Ovary (tissue), 9 donors: Measurements from ENCODE around the gene SMG6. TPM values are rescaled to one million over a fixed set of nuclear protein-coding genes. Genes with fewer than 3 reads are reported as not detected.

Experiments used
- DNase-seq, 5 donors: peaks; one replicate each; pipeline ENCODE4 v3.0.0-alpha.2; 2019 to 2020
- H3K27ac ChIP-seq, 2 donors: fragments of 200-600 bp; one replicate each; pipeline versions ENCODE4 v1.5.1 to v1.8.0; 2019 to 2022
- H3K27me3 ChIP-seq: fragments of 200-600 bp; one replicate; pipeline ENCODE4 v1.8.0; 2022
- H3K36me3 ChIP-seq: fragments of 200-600 bp; sonication (generic); one replicate; pipeline ENCODE4 v1.5.1; 2019
- H3K4me1 ChIP-seq: one replicate; pipeline ENCODE4 v1.8.1; 2013; ENCODE audit warnings: mild to moderate bottlenecking, moderate library complexity; ENCODE audit not compliant: insufficient read depth
- H3K4me3 ChIP-seq: fragments of 200-600 bp; sonication (generic); one replicate; pipeline ENCODE4 v1.5.1; 2017
- H3K9me3 ChIP-seq, 2 donors: fragments of 200-600 bp in 1 of 2; sonication (generic) in 1 of 2; one replicate each; pipeline versions ENCODE4 v1.5.1 to v1.8.1; 2013 to 2019; ENCODE audit warnings: mild to moderate bottlenecking in 1 of 2, moderate library complexity in 1 of 2
- EP300 ChIP-seq: sonication (generic); formaldehyde crosslinking; IDR thresholded peaks from one replicate; pipeline ENCODE4 v1.6.1; 2017; ENCODE audit warnings: antibody characterized with exemption
- POLR2A ChIP-seq: fragments of 450-650 bp; IDR thresholded peaks from one replicate; pipeline ENCODE4 v1.6.1; 2017; ENCODE audit warnings: antibody characterized with exemption, mild to moderate bottlenecking, moderate library complexity
- WGBS, 3 donors: extraction: QIAGEN DNeasy Blood & Tissue Kit in 1 of 3; methylation state at CpG; one replicate each; pipeline versions ENCODE4 v1.1.5 to v1.1.7; 2013 to 2017; 5-methylcytosine and 5-hydroxymethylcytosine counted together
- intact Hi-C, 4 donors: fragments of 100-400 bp; cut with DNase I; formaldehyde crosslinking; loops; one replicate each; pipeline versions ENCODE4 v1.11.0 to v1.15.1; 2022 to 2023
- polyA plus RNA-seq, 2 donors: library from polyadenylated mRNA; stranded (reverse); fragments of 200-250 nt in 1 of 2; fragments of 350-450 nt in 1 of 2; fragmentation: Illumina TruSeq in 1 of 2; extraction: RNeasy Lipid Tissue Mini Kit (QIAGEN cat#74804) in 1 of 2; gene quantifications; one replicate each; pipeline ENCODE4 v1.2.3, GENCODE V29; 2013 to 2014
- total RNA-seq, 7 donors: library from RNA; depleted of rRNA in 2 of 7; stranded (reverse); fragments of >200 nt in 2 of 7; fragmentation: NEBNext Ultra II Directional in 3 of 7; extraction: Animal tissue kit (Norgen Biotek cat#: 25700) in 3 of 7; gene quantifications; one replicate each; pipeline versions ENCODE4 v1.1.0 to v1.2.4, GENCODE V29; 2016 to 2023
- TF ChIP-seq, protein P1 (sequence below), 3 donors: fragments of 450-650 bp in 2 of 3; fragments of 200-600 bp in 1 of 3; IDR thresholded peaks; one replicate each; pipeline versions ENCODE4 v1.5.1 to v1.8.0; 2016 to 2022; ENCODE audit warnings: antibody characterized with exemption in 3 of 3, mild to moderate bottlenecking in 1 of 3
- donor health status: DM: no; HTN: no; CAD: no; lungs with moderate emphysema.
- donor health status: DM: no; HTN: no; CAD: no.
- donor health status: Bipolar disorder and iron deficiency.
- donor health status: DM: yes; HTN: yes; CAD: no.
- donor health status: DM: no; HTN: no; CAD: no.
- donor health status: DM: yes; HTN: yes; CAD: no.

SMG6 gene
- total and polyA plus RNA-seq, 9 donors: 33.8 to 66.0 (median 51.0) TPM

DNA sequence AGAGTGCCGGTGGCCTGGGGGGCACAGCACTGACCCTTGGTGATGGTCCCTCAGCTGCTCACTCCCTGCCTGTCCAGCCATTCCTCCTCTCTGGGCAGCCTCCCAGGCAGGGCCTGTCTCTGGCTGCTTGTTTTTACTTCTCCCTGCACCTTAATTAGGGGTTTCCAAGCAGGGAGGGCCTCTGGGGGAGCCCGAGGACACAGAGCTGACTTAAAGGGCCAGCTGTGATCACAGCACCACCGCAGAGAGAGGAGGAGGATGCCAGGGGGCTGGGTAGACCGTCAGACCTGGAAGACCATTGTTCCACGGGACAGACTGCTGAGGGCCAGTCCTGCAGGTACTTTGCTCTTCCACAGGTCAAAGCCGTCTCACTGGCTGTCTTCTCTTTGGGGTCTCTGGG is 274.8 kb downstream of the SMG6 start:
- intact Hi-C loops: loop anchor here in 3 of 4 donors (2.0 to 10.0 kb wide), 4 partner anchors 120 to 374 kb away; partner anchors contain the start of gene TLCD2 (in 1 of the 3)
- peak in 1 of 5 donors; percentile 24 for DNase-seq
- WGBS, 3 donors: 33 to 49% (median 37%) methylated on average over 6 of the region's 6 CpGs
- H3K36me3 ChIP-seq: no peaks in the 10 kb centered on the region
- peaks cover 6% of the 10 kb centered on the region for H3K4me1 ChIP-seq
- no peak overlapping the region for H3K4me3 ChIP-seq
- TF ChIP-seq, protein P1, sequence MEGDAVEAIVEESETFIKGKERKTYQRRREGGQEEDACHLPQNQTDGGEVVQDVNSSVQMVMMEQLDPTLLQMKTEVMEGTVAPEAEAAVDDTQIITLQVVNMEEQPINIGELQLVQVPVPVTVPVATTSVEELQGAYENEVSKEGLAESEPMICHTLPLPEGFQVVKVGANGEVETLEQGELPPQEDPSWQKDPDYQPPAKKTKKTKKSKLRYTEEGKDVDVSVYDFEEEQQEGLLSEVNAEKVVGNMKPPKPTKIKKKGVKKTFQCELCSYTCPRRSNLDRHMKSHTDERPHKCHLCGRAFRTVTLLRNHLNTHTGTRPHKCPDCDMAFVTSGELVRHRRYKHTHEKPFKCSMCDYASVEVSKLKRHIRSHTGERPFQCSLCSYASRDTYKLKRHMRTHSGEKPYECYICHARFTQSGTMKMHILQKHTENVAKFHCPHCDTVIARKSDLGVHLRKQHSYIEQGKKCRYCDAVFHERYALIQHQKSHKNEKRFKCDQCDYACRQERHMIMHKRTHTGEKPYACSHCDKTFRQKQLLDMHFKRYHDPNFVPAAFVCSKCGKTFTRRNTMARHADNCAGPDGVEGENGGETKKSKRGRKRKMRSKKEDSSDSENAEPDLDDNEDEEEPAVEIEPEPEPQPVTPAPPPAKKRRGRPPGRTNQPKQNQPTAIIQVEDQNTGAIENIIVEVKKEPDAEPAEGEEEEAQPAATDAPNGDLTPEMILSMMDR (IDR thresholded peaks at IDR 0.05): no peak
- TF ChIP-seq EP300 (no peak), POLR2A (no peak)
- H3K27me3 ChIP-seq: no peaks in the 10 kb centered on the region
- H3K9me3 ChIP-seq: no peaks in the 10 kb centered on the region
- no peak overlapping the region for H3K27ac ChIP-seq

- Histone ChIP-seq H3K27ac (no peak overlapping the region), H3K27me3 (no peaks in the 10 kb centered on the region), H3K4me3 (no peak overlapping the region), H3K9me3 (no peaks in the 10 kb centered on the region), H3K4me1 (peaks cover 6% of the 10 kb centered on the region), H3K36me3 (no peaks in the 10 kb centered on the region)
- intact Hi-C loops: loop anchor here in 3 of 4 donors (2.0 to 10.0 kb wide), 4 partner anchors 119 to 373 kb away; partner anchors contain the start of gene TLCD2 (in 1 of the 3)
- TF ChIP-seq, protein P1 (IDR thresholded peaks at IDR 0.05): no peak
- TF ChIP-seq EP300: no peak
- peak in 1 of 5 donors; percentile 17 for DNase-seq
- WGBS, 3 donors: 75 to 81% (median 81%) methylated on average over 5 of the region's 5 CpGs
These were observed 275.4 kb downstream of the SMG6 start for GRCh38 chr17:2028234-2028614.

DNA sequence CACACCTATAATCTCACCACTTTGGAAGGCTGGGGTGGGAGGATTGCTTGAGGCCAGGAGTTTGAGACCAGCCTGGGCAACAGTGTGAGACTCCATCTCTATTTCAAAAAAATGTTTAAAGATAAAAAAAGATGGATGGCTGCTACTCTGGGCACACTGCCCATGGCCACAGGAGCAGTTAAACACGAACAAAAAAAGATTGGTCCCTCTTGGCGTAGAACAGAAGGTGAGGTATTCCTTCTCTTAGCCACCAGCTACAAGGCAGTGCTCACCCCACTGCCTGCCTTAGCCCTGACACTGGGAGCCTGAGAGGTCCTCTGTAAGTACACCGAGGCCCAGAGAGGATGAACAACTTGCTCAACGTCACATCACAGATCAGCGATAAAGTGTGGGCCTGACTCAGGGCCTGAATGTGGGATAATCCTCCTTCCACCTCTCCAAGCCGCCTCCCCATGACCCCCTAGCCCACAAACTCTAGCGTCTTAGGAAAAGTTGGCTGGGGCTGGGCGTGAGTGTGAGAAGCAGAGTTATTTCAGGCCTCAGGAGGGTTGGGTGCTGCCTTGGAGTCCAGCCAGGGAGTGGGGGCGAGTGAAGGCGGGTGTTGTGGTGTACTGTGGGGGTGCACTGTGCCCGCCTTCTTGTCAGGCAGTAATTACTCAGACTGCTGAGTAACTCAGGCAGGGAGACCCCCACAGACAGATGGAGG is 275.9 kb downstream of the SMG6 start:
- intact Hi-C loops: loop anchor here in 3 of 4 donors (2.0 to 10.0 kb wide), 4 partner anchors 119 to 373 kb away; partner anchors contain the start of gene TLCD2 (in 1 of the 3)
- Histone ChIP-seq H3K27ac (no peak overlapping the region), H3K4me3 (no peak overlapping the region), H3K36me3 (no peaks in the 10 kb centered on the region), H3K27me3 (no peaks in the 10 kb centered on the region), H3K4me1 (peaks cover 6% of the 10 kb centered on the region), H3K9me3 (no peaks in the 10 kb centered on the region)
- no peak for TF ChIP-seq POLR2A
- TF ChIP-seq, protein P1 (IDR thresholded peaks at IDR 0.05): no peak
- no peak for TF ChIP-seq EP300
- 42 to 53% (median 44%) methylated on average over 11 of the region's 11 CpGs for WGBS, 3 donors
- DNase-seq: peak in 1 of 5 donors; percentile 36

GRCh38 chr17:2025622-2026309 is 277.8 kb downstream of the SMG6 start:
- WGBS, 3 donors: 1% methylated on average over 55 of the region's 55 CpGs
- no peaks in the 10 kb centered on the region for H3K27me3 ChIP-seq

More at GRCh38 chr17:2025622-2026309, 277.8 kb downstream of the SMG6 start:
- Histone ChIP-seq H3K4me3 (peak overlapping the region; percentile 30), H3K4me1 (peaks cover 5% of the 10 kb centered on the region), H3K36me3 (no peaks in the 10 kb centered on the region), H3K27ac (no peak overlapping the region), H3K9me3 (no peaks in the 10 kb centered on the region)
- TF ChIP-seq, protein P1 (IDR thresholded peaks at IDR 0.05): peak; percentile 19 to 63 (median 60)
- no peak for TF ChIP-seq POLR2A
- intact Hi-C loops: loop anchor here in 3 of 4 donors (1.0 to 10.0 kb wide), 5 partner anchors 117 to 371 kb away; partner anchors contain the start of gene TLCD2 (in 1 of the 3)
- peak; percentile 76 to 86 (median 79) for DNase-seq
